ENCODE measurements around the gene C6orf52.
"Not testable (repeated sequence)": the region's sequence is repeated elsewhere in the genome, so short reads cannot be mapped to it uniquely, and the experiment has no call there.

Gene C6orf52

GRCh38 chr6:10696655-10697054 lies 2.2 kb upstream of the C6orf52 start:
- no peak for DNase-seq (ENCODE audit: low read depth in 3 of 3)

- DNase-seq (ENCODE audit: low read depth in 3 of 3) = no peak
These were observed 756 bp upstream of the C6orf52 start for GRCh38 chr6:10695086-10695657.

GRCh38 chr6:10692965-10693538 lies 1.4 kb downstream of the C6orf52 start:
- no peak for DNase-seq (ENCODE audit: low read depth in 3 of 3)

- DNase-seq (ENCODE audit: low read depth in 3 of 3) = no peak
These were observed 3.6 kb downstream of the C6orf52 start for GRCh38 chr6:10690651-10691445.

- no peak for DNase-seq (ENCODE audit: low read depth in 3 of 3)
These were observed 6.8 kb downstream of the C6orf52 start for GRCh38 chr6:10687582-10687981.

GRCh38 chr6:10686901-10687300 lies 7.5 kb downstream of the C6orf52 start:
- no peak for DNase-seq (ENCODE audit: low read depth in 3 of 3)

- DNase-seq (ENCODE audit: low read depth in 3 of 3) = no peak
These were observed 9.1 kb downstream of the C6orf52 start for GRCh38 chr6:10685092-10685915.

- no peak for DNase-seq (ENCODE audit: low read depth in 3 of 3)
These were observed 9.8 kb downstream of the C6orf52 start for GRCh38 chr6:10684618-10685017.

- DNase-seq (ENCODE audit: low read depth in 3 of 3) = no peak
These were observed 11.9 kb downstream of the C6orf52 start for GRCh38 chr6:10682355-10682988.

- no peak for DNase-seq (ENCODE audit: low read depth in 3 of 3)
These were observed 12.6 kb downstream of the C6orf52 start for GRCh38 chr6:10681795-10682194.

GRCh38 chr6:10678456-10678855 lies 16.0 kb downstream of the C6orf52 start:
- DNase-seq (ENCODE audit: low read depth in 3 of 3) = no peak

- DNase-seq (ENCODE audit: low read depth in 3 of 3) = no peak
These were observed 18.0 kb downstream of the C6orf52 start for GRCh38 chr6:10676403-10676802.

- no peak for DNase-seq (ENCODE audit: low read depth in 3 of 3)
These were observed 26.1 kb downstream of the C6orf52 start for GRCh38 chr6:10668126-10668917.

- not testable (repeated sequence) for DNase-seq (ENCODE audit: low read depth in 3 of 3)
These were observed 28.8 kb downstream of the C6orf52 start for GRCh38 chr6:10665595-10665994.

GRCh38 chr6:10662742-10663141 lies 31.7 kb downstream of the C6orf52 start:
- DNase-seq (ENCODE audit: low read depth in 3 of 3) = no peak

GRCh38 chr6:10662207-10662606 lies 32.2 kb downstream of the C6orf52 start:
- DNase-seq (ENCODE audit: low read depth in 3 of 3) = no peak

- DNase-seq (ENCODE audit: low read depth in 3 of 3) = not testable (repeated sequence)
These were observed 33.8 kb downstream of the C6orf52 start for GRCh38 chr6:10660431-10661191.

GRCh38 chr6:10659699-10660348 lies 34.6 kb downstream of the C6orf52 start:
- no peak for DNase-seq (ENCODE audit: low read depth in 3 of 3)

GRCh38 chr6:10658910-10659698 lies 35.3 kb downstream of the C6orf52 start:
- no peak for DNase-seq (ENCODE audit: low read depth in 3 of 3)

Data from stimulated activated CD4-positive, alpha-beta T cell treated with anti-CD3 and anti-CD28 coated beads, TNF-alpha, amount 100 ng/mL, for 24 hours (primary cell).